GM12873 (cell line): ENCODE measurements around the gene OR6Q1.

Experiments
- CTCF ChIP-seq: IDR thresholded peaks from 2 replicates; pipeline ENCODE4 v1.5.1; 2012; ENCODE audit warnings: low read depth, mild to moderate bottlenecking, moderate library complexity, low read length, control low read depth; ENCODE audit not compliant: insufficient read depth; ENCODE audit errors: missing control alignments

OR6Q1 gene

GRCh38 chr11:58030653-58031052 is at the start of gene OR6Q1:
TSS of gene OR6Q1 (plus strand) at chr11:58030953. CDS start at chr11:58030953, 0 bp downstream.
- TF ChIP-seq CTCF = no peak

- no peak for TF ChIP-seq CTCF
Observed at GRCh38 chr11:57981536-57981935, 49.2 kb upstream of the OR6Q1 start.

- TF ChIP-seq CTCF = no peak
Observed at GRCh38 chr11:57982776-57983175, 48.0 kb upstream of the OR6Q1 start.

- no peak for TF ChIP-seq CTCF
Observed at GRCh38 chr11:57983191-57983590, 47.6 kb upstream of the OR6Q1 start.

- TF ChIP-seq CTCF = no peak
Observed at GRCh38 chr11:58000699-58001098, 30.1 kb upstream of the OR6Q1 start.

- no peak for TF ChIP-seq CTCF
Observed at GRCh38 chr11:58003036-58003435, 27.7 kb upstream of the OR6Q1 start.

- no peak for TF ChIP-seq CTCF
Observed at GRCh38 chr11:58003591-58003990, 27.2 kb upstream of the OR6Q1 start.
